NCI-H2107 treated with DMSO at 0.1 percent for 48 hours (cell line): ENCODE data around the gene NEU2.
"Not testable (repeated sequence)": the region's sequence is repeated elsewhere in the genome, so short reads cannot be mapped to it uniquely, and the experiment has no call there.

Experiments used
- DNase-seq: peaks from one replicate; lab custom pipeline; 2025; ENCODE audit not compliant: unreplicated experiment; lab: John Stamatoyannopoulos, UW

The NEU2 gene

DNA sequence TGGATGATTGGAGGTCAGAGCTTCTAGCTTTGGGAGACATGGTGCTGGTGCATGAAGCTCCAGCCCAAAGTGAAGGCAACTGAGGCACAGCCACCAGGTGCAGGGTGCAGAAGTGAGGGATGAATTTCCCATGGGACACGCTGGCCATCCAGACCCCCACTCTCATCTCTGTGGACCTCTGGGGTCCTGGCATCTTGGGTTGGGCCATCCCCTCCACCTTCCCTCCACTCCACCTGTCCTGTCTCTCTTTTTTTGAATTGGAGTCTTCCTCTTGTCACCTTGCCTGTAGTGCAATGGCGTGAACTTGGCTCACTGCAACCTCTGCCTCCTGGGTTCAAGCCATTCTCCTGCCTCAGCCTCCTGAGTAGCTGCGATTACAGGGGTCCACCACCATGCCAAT, 22.8 kb upstream of the NEU2 start:
- DNase-seq: no peak

DNA sequence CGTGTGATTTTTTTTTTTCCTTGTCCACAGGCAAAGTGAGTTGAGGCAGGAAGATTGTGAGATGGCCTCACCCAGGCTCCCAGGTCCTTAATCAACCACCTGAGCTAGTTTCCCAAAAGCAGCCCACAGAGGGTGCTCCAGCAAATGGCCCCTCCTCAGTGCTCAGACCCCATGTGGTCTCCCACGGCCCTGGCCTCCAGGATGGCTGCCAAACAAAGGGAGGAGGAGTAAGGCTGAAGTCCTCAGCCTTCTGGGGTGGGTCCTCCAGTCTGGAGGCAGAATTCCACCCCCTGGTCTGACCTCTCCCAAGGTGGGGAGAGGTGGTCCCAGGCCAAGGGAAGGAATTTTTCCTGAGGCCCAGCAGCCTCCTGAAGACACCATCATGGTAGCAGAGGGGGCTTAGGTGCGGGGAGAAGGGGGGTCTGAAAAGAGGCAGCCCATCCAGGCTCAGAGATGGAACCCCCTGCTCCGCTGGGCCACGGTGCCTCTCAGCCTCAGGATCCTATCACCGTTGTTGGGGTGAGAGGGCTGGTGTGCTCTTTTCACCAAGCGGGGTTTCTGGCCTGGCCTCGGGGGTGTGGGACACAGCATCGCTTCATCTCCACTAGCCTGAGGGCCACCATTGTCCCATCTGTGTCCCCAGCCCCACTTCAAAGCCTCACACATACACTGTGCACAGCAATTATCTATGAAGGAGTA, 21.8 kb upstream of the NEU2 start:
- DNase-seq: no peak

DNA sequence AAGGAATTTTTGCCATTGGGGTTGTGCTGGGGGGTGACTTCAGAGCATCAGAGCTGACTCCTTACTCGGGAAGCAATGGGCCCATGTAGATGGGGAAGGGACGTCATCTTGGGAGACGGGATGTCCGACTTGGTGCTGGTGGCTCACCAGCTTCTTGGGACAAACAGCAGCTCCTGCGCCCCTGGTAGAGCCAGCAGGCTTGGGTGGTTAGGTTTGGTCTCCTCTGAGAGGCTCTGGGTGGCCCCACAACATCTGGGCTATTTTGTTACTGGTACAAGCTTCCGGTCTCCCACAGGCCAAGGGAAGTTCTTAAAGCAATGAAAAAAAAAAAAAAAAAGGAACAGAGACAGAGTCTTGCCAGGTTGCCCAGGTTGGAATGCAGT, 21.2 kb upstream of the NEU2 start:
- DNase-seq: no peak

DNA sequence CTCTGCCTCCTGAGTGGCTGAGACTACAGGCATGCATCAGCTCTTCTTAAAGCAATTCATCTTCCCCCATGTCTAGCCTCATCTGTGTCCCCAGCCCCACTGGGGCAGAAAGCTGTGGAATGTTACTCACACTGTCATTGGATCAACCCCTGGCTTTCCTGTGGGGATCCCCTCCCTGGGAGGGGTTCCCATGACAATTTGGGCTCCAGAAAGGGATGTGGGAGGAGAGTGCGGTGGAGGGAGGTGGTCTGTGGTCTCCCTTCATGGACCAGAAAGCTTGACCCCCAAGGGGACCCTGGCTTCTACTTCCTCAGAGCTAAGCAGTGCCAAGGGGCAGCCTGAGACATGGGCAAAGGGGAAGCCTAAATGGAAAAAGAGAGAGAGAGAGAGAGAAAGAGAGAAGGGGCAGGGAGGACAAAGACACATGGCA, 20.8 kb upstream of the NEU2 start:
- DNase-seq: no peak

DNA sequence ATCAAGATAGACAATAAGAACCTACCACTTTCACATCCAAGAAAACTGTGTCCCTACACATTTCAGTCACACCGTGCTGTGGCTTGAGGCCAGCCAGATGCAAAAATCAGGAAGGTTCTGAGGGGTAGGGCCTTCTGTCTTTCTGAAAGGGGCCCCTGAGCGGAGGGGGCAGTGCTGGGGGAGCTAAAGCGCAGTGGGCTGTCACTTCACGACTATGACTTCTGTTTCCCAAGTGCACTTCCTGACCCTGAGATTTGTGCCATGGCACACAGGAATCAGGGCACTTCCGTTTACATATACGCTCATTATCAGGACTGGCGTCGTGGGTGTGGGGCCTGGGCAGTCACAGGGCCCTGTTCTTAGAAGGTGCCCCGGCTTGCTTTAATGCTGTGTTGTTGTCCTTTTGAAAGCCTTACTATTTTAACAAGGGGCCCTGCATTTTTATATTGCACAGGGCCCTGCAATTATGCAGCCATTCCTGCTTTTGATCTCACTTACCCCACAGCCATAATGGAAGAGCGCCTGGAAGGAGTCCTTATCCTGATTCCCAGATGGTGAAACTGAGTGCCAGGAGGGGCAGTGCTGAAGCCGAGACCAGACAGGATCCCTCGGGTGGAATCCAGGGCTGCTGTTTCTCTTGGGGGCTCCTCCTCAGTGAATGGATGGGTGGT, 20.0 kb upstream of the NEU2 start:
- no peak for DNase-seq

DNA sequence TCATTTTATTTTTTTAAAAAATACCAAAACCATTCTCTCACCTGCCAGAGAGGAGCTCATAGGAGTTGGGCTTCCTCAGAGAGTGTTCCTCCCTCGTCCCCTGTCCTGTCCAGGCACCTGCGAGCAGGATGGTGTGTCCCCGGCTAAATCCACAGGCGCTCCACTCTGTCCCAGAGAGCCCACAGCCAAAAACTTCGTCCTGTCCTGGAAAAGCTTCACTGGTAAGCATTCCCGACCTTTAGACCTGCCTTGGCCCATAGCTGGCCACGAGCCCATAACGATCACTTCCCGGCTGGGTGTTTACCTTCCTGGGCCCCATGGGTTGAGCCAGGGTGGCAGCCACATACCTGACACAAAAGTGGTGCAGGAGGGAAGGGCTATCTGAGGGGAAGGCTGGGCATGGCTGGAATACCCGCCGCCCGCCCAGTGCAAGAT, 19.4 kb upstream of the NEU2 start, which contains the start of gene NGEF:
Gene NGEF (minus strand): TSS at position 230 of the 435 bp plus-strand sequence. CDS start 38,366 bp downstream, outside the sequence.
- DNase-seq: no peak

DNA sequence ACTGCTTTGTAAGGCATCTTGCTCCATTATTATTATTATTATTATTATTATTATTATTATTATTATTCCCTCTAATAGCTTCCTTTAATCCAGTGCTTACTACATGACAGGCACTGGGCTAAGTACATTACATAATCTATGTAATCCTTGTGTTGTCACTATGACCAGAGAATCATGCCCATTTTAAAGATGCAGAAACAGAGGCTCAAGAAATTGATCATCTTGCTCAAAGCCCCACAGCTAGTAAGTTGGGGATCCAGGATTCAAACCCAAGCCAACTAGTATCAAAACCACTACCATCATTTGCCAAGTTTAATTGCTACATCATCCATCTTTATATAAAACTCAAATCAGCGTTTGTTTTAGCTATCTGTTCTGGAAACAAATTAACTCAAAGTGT, 18.8 kb upstream of the NEU2 start:
- no peak for DNase-seq

DNA sequence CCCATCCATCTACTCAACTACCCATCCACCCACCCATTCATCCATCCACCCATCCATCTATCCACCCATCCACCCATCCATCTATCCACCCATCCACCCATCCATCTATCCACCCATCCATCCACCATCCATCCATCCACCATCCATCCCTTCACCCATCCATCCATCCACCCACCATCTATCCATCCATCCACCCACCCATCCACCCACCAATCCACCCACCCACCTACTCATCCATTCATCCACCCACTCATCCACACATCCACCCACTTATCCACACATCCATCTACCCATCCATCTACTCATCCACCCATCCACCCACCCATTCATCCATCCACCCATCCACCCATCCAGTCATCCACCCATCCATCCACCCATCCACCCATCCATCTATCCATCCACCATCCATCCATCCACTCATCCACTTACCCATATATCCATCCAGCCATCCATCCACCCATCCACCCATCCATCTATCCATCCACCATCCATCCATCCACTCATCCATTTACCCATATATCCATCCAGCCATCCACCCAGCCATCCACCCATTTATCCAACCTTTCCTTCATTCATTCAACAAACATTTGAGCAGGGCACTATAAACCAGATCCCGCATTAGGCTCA, 17.3 kb upstream of the NEU2 start:
- DNase-seq: no peak

DNA sequence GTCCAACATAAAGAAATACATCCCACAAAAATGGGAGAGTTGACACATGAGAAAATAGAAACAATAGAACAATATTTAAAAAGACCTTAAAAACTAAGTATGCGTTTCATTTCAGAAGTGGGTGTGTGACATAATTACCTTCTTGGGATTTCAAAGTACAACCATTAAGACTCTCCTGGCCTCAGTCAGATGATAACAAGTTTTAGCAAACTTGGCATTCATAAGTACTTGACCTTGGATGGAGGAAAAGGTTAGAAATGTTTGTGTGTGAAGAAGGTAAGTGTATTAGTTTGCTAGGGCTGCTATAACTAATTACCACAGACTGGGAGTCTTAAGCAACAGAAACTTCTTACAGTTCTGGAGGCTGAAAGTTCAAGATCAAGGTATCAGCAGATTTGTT, 14.5 kb upstream of the NEU2 start:
- DNase-seq: no peak

DNA sequence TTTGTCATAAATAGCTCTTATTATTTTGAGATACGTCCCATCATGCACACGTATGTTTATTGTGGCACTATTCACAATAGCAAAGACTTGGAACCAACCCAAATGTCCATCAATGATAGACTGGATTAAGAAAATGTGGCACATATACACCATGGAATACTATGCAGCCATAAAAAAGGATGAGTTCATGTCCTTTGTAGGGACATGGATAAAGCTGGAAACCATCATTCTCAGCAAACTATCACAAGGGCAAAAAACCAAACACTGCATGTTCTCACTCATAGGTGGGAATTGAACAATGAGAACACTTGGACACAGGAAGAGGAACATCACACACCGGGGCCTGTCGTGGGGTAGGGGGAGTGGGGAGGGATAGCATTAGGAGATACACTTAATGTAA, 12.9 kb upstream of the NEU2 start:
- not testable (repeated sequence) for DNase-seq

DNA sequence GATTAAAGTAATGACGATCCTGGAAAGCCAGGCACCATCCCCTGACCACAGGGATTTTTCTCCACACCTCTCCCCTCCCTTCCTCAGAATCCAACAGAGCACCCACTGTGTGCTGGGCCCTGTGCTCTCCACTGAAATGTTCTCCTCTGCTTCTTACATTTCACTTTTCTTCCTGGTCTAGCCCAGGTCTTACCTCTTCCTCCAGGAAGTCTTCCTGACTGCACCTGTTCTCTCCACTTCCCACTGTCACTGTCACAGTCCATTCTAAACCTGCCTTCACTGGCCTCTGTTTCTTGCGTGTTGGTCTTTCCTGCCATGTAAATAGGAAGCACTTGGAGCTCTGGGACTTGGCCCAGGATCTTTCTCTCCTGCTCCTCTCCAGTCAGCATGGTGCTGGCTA, 12.0 kb upstream of the NEU2 start:
- no peak for DNase-seq

DNA sequence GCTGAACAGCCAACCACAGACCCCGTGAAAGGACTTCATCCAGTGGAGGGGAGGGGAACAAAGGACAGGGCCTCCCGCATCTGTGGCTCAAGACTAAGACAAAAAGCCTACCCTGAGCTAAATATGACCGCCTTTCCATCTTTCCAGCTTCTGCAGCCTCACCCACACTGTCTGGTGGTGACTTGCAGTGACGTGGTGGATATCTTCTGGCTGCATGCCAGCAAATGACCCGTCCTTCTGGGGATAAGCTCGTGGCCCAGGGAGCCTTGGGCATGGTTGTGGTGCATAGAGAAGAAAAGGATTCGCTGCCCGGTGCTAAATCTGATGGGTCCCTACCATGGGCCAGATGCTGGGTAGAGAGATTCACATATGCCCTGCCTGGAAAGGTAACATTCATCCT, 10.7 kb upstream of the NEU2 start:
- DNase-seq: no peak

DNA sequence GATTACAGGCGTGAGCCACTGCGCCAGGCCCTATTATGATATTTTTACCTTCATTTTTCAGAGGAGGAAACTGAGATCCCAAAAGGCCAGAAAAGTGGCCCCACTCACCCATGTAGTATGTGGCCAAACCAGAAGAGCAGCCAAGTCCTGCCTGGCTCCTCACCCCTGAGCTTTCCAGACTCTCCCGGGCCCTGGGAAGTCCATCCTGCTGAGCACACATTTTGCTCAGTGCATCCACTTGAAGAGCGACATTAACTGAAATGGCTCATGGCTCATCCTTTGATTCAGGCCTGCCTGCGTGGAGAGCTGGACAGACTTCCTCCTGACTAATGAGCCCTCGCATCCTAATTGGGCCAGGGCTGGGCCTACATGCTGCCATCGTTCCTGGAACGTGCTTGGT, 9.9 kb upstream of the NEU2 start:
- no peak for DNase-seq

DNA sequence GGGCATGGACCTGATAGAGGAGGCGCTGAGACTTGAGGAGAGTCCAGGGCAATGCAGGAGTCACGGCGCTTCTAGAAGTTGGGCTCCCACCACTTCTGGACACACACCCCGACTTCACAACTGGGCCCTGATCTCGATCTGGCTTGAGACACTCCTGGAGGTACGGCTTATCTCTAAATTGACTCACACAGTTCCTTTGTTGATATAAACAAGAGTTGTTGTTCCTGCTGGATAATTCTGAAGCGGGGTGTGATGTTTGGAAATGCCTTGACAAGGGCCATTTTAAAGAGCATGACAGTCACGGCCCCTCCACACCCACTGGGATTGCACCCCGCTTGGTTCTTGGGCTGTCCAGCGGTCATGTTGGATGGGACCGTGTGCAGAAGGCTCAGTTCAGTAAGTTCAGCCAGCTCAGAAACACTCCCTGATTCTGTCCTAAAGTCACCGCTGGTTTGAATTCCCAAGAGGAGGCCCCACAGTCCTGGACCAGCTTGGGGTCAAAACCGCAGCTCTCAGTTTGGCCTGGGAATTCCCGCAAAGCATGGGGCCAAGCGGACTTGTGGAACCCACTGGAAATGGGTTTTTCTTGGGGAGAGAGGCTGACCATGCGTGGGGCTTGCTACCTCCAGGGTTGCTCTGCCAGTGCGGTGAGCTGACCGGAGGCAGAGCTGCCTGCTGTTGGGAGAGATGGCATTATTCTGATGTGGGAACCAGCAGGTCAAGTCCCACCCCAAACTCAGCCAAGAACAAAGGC, 9.3 kb upstream of the NEU2 start:
- no peak for DNase-seq

DNA sequence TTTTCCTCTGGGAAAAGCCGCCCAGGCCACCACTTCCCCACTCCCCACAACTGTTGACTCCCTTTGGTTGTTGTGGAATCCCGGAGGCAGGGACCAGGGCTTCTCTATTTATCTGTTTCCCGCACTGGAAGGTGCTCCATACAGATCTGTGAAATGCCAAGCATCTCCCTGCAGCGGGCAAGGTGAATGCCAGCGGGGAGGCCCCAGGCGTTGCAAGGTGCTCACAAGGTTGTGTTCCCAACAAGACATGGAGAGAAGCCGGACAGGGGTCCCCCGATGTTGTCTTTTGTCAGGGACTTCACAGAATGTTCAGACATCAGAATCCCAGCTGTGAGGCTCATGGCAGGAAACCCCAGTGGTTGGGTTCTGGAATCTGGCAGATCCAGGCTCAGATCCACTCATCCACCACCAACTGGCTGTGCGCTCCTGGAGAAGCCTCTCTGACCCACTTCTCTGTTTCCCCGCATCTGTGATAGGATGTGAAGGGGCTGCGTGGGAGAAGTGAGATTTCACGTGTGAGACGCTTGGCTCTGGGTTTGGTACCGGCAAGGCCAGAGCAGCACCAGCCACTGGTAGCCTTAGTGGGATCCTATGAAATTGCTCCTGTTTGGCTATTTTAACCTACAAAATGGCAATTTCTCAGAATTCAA, 8.6 kb upstream of the NEU2 start:
- no peak for DNase-seq

DNA sequence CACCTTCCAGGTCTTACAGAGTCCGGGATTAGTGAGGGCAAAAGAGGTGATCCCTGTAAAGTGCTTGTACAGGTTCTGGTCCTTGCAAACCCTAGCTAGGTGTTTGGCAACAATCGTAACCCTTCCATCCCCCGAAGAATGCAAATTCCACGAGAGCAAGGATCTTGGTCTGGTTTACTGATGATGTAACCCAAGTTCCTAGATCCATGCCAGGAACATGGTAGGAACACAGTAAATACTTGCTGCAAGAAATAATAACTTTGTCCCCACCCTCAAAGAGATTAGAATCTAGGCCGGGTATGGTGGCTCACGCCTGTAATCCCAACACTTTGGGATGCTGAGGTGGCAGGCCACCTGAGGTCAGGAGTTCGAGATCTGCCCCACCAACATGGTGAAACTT, 6.8 kb upstream of the NEU2 start:
- DNase-seq: no peak

DNA sequence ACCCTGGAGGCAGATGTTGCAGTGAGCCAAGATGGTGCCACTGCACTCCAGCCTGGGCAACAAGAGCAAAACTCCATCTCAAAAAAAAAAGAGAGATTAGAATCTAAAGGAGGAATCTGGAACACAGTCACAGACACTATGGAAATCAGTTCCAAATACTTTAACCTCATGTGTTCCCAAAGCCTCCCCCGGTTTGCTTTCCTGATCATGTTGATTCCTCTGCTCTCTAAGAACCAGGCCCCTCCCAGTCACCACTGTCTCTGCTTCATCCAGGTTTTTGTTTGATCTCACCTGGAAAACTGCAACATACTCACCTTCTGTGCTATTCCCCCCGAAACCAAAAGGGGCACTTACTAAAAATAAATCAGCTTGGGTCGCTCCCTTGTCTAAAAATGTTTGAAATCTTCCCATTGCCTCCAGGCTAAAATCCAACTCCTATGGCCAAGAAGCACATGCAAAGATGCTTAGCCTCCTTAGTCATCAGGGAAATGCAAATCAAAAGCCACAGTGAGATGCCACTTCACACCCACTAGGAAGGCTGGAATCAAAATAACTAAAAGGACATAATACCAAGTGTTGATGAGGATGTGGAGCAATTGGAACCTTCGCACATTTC, 6.2 kb upstream of the NEU2 start:
- no peak for DNase-seq

DNA sequence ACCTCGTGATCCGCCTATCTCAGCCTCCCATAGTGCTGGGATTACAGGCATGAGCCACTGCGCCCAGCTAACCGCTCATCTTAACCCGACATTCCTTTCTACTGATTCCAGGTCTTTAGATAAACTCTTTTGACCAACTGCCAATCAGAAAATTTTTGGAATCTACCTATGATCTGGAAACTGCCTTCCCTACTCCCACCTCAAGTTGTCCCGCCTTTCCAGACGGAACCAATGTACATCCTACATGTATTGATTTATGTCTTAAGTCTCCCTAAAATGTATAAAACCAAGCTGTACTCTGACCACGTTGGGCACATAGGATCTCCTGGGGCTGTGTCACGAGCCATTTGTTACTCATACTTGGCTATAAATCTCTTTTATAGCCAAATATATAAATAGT, 3.2 kb upstream of the NEU2 start:
- no peak for DNase-seq

DNA sequence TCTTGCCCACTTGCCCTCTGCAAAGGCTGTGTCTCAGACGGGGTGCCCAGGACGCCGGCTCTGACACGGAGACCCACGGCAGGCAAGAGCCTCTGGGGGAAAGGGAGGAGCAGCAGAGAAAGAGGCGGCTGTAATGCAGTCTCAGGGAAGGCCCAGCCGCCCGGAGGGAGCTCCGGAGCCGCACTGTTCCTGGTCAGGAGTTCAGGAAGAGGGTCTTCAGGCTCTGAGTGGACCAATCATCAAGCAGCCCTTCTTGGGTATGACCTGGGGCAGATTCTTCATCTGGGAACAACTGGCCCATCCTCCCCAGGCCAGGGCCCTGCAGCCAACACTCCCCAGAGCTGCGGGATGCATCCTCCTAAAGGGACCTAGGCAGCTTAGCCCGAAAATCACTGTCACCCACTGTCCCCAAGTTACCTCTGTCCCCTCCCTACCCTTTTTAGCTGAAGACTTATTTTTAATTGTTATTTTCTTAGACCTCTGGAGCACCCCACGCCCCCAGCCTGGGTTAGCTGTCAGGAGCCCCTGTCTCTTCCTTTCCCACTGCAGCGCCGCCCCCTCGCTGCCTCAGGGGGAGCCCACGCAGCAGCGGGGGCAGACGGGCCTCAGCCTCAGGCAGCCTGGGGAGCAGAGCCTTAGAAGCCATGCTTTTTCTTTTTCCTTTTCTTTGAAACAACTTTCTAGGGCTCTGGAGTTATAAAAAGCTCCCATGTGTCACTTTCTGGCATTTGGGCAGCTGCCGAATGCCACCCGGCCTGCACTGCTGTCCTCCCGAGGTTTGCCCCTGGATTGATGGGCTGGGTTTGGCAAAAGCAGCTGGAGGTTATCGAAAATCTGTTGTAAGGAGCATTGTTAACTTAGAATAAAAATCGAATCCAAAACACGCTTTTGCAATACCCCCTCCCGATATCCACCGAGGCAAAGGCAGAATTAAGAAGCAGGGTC, 644 bp upstream of the NEU2 start:
- DNase-seq: no peak

DNA sequence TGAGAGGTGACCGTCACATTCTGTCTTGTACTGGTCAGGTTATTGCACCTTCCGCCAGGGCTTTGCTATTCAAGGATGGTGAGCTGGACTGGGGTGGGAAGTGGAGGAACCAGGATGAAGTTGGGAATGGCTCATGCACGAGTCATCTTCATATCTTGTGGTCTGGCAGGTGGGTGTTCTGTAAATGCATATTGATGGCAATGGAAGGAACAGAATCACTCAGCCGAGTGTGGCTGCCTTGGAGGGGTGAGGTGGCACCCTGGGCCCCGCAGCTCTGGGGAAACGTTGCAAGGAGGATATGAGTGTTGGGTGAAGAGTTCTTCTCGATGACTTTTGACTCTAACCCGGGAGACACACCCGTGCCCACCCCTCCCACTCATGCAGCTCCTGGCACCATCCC, 1.2 kb downstream of the NEU2 start:
- no peak for DNase-seq
